IMR-90 (cell line): ENCODE measurements around the gene GSTP1.

ENCODE experiments used
- CEBPB ChIP-seq: IDR thresholded peaks from 2 replicates; pipeline ENCODE4 v1.6.1; 2012; ENCODE audit warnings: low read depth, low read length, improper control_type of control experiment
- CHD1 ChIP-seq: IDR thresholded peaks from 2 replicates; pipeline ENCODE4 v1.6.1; 2012; ENCODE audit warnings: low read depth, low read length, improper control_type of control experiment
- FOS ChIP-seq: fragments of 150-350 bp; IDR thresholded peaks from 2 replicates; pipeline ENCODE4 v1.6.1; 2016; ENCODE audit warnings: low read depth, low read length
- MAFK ChIP-seq: IDR thresholded peaks from 2 replicates; pipeline ENCODE4 v1.6.1; 2012; ENCODE audit warnings: low read depth, low read length, improper control_type of control experiment
- NFE2L2 ChIP-seq: fragments of 150-350 bp; IDR thresholded peaks from 2 replicates; pipeline ENCODE4 v1.6.1; 2016; ENCODE audit warnings: low read depth, mild to moderate bottlenecking, low read length
- POLR2A ChIP-seq: IDR thresholded peaks from 2 replicates; pipeline ENCODE4 v1.6.1; 2012; ENCODE audit warnings: mild to moderate bottlenecking, low read depth, low read length
- RFX5 ChIP-seq: IDR thresholded peaks from 2 replicates; pipeline ENCODE4 v1.8.0; 2012; ENCODE audit warnings: low read depth, mild to moderate bottlenecking, low read length, moderate library complexity
- SMC3 ChIP-seq: fragments of 150-350 bp; IDR thresholded peaks from 2 replicates; pipeline ENCODE4 v1.6.1; 2016; ENCODE audit warnings: low read depth, mild to moderate bottlenecking, antibody characterized with exemption, low read length, moderate library complexity
- TF ChIP-seq, protein P1 (sequence below): conservative IDR thresholded peaks from 2 replicates; pipeline ENCODE4 v1.5.1; 2012; ENCODE audit warnings: mild to moderate bottlenecking, low read depth, low read length, improper control_type of control experiment
- TF ChIP-seq, protein P2 (sequence below): fragments of 150-350 bp; IDR thresholded peaks from 2 replicates; pipeline ENCODE4 v1.6.1; 2017; ENCODE audit warnings: mild to moderate bottlenecking, antibody characterized with exemption, low read length, low read depth
- TF ChIP-seq, protein P3 (sequence below): fragments of 150-350 bp; IDR thresholded peaks from 2 replicates; pipeline ENCODE4 v1.6.1; 2016; ENCODE audit warnings: low read depth, mild to moderate bottlenecking, low read length, moderate library complexity, borderline replicate concordance

DNA sequence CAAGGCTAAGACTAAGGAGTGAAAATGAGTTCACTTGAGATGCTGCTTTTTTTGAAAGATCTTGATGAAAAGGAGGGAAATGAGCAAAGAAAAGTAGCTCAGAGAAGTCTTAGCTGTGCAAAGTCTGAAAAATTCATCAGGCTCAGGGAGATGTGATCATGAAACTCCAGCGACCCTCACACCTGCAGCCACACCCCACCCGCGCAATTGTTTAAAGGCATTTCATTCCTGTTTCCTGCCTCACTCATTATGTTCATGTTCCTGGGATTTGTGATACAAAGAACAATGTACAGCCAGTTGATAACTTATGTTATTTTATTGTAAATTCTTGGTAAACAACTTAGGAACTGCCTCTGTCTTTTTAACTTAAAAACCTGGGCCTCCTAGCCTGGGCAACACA is 8.7 kb upstream of the GSTP1 start:
- TF ChIP-seq, protein P1, sequence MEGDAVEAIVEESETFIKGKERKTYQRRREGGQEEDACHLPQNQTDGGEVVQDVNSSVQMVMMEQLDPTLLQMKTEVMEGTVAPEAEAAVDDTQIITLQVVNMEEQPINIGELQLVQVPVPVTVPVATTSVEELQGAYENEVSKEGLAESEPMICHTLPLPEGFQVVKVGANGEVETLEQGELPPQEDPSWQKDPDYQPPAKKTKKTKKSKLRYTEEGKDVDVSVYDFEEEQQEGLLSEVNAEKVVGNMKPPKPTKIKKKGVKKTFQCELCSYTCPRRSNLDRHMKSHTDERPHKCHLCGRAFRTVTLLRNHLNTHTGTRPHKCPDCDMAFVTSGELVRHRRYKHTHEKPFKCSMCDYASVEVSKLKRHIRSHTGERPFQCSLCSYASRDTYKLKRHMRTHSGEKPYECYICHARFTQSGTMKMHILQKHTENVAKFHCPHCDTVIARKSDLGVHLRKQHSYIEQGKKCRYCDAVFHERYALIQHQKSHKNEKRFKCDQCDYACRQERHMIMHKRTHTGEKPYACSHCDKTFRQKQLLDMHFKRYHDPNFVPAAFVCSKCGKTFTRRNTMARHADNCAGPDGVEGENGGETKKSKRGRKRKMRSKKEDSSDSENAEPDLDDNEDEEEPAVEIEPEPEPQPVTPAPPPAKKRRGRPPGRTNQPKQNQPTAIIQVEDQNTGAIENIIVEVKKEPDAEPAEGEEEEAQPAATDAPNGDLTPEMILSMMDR, result no peak
- TF ChIP-seq CEBPB, result no peak
- no peak for TF ChIP-seq FOS
- TF ChIP-seq, protein P2, sequence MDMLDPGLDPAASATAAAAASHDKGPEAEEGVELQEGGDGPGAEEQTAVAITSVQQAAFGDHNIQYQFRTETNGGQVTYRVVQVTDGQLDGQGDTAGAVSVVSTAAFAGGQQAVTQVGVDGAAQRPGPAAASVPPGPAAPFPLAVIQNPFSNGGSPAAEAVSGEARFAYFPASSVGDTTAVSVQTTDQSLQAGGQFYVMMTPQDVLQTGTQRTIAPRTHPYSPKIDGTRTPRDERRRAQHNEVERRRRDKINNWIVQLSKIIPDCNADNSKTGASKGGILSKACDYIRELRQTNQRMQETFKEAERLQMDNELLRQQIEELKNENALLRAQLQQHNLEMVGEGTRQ, result no peak
- TF ChIP-seq POLR2A, result no peak
- TF ChIP-seq, protein P3, sequence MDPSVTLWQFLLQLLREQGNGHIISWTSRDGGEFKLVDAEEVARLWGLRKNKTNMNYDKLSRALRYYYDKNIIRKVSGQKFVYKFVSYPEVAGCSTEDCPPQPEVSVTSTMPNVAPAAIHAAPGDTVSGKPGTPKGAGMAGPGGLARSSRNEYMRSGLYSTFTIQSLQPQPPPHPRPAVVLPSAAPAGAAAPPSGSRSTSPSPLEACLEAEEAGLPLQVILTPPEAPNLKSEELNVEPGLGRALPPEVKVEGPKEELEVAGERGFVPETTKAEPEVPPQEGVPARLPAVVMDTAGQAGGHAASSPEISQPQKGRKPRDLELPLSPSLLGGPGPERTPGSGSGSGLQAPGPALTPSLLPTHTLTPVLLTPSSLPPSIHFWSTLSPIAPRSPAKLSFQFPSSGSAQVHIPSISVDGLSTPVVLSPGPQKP, result no peak
- no peak for TF ChIP-seq MAFK
- no peak for TF ChIP-seq CHD1
- no peak for TF ChIP-seq NFE2L2
- TF ChIP-seq SMC3, result no peak
- TF ChIP-seq RFX5, result no peak
